ENCODE results near the gene TEX19.
"Not testable (repeated sequence)": the region's sequence is repeated elsewhere in the genome, so short reads cannot be mapped to it uniquely, and the experiment has no call there.

The TEX19 gene

DNA sequence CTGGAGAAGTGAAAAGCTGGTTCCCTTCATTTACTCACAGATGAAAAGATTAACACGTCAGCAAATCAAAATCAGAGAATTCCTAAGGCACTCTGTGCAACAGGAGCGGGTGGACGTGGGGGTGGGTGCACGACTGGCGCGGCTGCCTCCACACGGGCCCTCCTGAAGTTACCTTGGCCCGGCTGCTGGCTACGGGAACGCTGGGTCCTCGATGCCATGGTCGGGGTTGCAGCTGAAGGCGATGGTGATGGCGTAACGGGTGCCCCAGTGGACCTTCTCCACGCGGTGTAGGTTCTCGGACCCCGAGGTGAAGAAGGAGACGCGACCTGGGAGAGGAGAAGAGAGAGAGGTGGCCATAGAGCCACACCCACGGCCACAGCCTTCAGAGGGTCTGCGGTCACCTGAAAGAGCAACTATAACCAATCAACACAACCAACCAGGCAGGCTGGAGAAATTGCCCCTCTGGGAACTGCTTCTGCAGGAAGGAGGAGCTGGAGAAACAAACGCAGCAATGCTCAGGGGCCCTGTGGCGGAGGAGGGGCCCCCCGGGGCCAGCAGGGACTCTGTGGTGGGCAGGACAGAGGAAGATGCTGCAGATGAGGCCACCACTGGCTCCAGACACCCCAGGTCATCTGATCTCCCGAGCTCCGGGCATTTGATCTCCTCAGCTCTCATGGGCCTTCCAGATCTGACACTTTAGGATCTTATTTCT, 33.3 kb downstream of the TEX19 start:
- no peak for DNase-seq

DNA sequence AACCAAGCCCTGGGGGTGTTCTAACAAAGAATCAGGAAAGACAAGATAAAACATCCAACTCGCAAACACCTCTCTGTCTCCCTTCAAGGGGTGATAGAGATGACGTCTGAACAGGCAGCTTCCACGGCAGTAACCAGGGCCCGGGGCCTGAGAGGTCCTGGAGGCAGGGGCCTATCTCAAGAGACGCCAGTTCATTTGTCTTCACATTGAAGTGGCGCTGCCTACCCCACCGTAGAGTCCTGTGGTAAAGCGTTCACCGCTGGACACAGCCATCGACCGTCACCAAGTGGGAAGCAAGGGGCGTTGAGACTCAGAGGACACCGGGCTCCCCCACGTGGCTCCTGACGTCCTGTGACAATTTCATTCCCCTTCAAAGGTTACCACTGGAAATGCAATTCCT, 33.9 kb downstream of the TEX19 start:
- no peak for DNase-seq

DNA sequence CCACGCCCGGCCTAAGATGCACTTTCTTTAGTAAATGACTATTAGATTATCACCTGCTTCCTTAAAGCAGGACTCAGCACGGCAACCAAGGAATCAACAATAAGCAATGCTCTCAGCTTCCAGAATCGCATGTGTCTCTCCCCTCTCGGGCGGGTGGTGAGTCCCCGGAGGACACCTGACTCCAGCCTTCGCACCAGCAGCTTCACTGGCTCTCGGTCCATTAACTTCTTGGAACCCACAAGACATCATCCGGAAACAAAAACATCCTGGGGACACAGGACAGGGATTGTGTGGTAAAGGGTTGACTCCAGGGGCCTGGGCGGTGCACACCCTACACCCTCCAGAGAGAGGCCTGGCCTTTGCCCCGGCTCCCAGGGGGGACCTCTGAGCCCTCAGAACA, 35.2 kb downstream of the TEX19 start:
- no peak for DNase-seq

DNA sequence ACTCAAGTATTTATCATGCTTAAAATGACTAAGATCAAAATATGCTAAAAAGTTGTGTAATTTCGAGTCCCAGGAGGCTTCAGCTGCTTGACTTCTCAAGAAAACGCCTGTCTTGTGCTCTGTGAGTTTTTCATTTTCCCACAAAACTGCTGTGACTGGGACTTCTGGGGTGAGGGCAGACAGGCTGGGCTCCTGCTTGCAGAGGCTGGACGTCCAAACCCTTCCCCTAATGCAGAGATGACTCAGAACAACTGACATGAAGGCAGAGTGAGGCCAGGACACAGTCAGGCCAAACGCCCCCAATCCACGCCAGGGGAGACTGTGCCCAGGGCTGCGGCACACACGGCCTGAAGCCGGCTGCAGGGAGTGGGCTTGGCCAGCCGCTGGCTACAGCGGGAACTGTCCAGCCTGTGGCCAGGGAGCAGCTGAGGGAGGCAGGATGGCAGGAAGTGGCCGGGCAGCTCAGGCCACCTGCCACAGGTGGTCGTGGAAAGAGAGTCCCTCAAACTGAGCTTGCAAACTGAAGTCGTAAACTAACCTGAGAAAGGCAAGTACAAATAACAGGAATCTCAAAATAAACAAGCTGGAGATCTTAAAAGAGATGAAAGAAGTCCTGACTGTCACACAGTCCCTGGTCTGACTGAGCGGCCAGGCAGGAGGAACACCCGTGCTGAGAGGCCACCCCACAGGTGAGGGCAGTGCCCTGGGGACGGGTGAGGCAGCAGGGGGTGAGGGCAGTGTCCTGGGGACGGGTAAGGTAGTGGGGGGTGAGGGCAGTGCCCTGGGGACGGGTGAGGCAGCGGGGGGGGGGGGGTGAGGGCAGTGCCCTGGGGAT, 37.8 kb downstream of the TEX19 start:
- no peak for DNase-seq

DNA sequence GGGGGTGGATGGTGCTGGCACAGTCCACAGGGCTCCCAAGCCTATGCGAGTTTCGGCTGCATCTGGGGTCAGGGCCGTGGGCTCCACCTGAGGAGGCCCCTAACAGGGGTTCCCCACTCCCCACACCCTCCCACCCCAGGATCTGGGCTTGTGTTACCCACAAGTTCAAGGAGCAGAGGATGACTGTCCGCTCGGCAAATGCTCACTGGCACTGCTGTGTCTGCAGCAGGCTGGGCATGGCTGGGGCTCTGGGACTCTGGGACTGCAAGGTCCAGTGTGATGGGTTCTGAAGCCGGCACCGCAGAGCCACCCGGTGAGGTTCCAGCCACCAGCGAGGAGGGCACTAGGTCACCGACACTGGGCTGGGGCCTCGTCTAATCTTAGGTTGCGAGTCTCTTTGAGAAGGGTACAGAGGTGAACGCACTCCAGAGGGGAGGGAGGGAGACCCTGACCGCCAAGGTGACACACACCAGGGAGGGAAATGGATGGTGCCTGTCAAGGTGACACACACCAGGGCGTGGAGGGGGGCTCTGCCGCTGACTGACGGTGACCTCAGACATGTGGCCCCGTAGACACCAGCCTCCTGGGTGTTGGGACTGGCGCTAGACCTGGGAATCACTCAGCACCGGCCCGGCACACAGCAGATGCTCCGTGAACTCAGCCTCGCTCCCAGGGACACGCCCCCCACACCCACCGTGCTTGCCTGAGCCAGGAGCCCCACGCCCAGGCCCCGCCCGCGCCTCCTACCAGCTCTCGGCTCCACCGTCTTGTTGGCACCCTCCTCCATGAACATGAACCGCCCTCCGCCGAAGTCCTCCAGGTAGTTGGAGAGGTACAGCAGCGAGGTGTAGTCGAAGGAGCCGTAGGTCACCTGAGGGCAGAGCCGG, 38.6 kb downstream of the TEX19 start:
- DNase-seq: no peak

DNA sequence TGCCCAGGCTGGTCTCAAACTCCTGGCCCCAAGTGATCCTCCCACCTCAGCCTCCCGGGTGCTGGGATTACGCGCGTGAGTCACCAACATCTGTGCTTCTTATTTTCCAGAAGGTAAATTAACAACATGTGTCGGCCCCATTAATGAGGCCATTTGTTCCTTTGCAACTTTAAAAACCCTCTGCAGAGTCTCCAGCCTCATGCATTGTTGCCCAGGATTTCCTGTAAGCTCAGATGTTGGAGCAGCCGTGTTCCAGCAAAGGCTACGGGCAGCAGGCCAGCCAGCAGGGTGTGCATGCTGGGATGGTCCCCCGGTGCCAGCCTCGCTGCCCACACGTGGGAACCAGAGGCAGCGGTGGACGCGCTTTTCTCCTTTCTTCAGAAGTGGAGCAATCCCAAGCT, 40.0 kb downstream of the TEX19 start:
- no peak for DNase-seq

DNA sequence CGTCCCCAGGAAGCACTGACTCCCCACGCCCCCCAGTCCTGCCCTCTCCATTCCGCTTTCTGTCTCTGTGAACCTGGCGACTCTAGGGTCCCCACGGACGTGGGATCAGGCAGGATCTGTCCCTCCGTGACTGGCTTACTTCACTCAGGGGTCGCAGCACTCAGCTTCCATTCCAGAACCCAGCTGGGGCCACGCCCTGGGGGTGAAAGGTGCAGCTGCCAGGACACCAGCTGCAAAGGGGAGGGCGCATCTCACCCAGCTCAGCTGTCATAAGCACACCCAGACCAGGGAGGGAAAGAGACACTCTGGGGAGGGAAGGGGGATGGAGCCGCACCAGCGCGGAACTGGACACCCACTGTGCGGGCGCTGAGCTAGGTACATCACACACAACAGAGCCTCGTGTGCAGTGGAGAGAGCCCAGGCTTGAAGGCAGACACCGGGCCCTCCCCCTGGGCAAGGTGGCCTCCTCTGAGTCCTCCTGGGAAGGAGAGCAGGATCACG, 40.6 kb downstream of the TEX19 start:
- DNase-seq: no peak

DNA sequence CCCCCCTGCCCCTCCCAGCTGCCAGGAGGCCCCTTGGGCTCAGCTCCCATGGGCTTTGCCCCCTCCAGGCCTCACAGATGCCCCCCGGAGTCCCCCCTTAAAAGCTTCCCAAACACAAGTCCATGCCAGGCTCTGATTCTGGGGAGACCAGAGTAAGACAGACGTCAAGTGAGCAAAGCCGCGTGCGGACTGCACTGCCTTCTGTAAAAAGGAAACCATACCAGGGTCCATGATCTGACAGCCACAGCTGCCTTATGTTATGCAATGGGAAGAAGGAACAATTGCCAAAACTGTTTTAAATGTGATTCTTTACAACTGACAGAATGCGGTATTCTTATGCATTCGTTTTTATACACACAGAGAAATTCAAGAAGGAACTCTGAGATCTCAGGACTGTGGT, 41.2 kb downstream of the TEX19 start:
- no peak for DNase-seq

DNA sequence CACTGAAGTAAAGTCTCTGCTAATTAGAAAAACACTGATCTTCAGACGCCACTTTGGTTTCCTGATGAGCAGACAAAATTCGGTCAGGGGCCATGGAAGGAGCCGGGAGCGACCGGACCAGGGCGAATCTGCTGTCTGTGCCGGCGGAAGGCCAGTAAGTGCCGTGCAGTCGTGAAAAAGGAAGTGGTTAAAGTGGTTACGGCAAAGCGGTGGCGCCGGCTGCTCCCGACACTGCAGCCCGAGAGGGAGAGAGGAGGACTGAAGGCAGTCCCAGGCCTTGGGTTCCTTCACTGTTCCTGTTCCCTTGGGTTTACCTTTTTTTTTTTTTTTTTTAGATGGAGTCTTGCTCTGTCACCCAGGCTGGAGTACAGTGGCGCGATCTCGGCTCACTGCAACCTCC, 41.8 kb downstream of the TEX19 start:
- peak; percentile 35 to 37 for DNase-seq

DNA sequence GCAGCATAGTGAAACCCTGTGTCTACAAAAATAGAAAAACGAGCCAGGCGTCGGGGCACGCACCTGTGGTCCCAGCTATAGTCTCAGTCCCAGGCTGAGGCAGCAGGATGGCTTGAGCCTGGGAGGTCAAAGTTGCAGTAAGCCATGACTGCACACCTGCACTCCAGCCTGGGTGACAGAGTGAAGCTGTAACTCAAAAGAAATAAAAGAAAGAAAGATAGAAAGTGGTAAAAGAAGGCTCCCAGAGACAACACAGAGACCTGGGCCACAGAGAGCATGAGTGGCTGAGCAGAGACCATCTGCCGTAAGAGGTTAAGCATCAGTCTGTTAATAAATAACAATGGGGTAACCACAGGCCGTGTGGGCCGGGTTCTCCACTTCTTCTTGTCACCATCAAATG, 43.8 kb downstream of the TEX19 start:
- no peak for DNase-seq

DNA sequence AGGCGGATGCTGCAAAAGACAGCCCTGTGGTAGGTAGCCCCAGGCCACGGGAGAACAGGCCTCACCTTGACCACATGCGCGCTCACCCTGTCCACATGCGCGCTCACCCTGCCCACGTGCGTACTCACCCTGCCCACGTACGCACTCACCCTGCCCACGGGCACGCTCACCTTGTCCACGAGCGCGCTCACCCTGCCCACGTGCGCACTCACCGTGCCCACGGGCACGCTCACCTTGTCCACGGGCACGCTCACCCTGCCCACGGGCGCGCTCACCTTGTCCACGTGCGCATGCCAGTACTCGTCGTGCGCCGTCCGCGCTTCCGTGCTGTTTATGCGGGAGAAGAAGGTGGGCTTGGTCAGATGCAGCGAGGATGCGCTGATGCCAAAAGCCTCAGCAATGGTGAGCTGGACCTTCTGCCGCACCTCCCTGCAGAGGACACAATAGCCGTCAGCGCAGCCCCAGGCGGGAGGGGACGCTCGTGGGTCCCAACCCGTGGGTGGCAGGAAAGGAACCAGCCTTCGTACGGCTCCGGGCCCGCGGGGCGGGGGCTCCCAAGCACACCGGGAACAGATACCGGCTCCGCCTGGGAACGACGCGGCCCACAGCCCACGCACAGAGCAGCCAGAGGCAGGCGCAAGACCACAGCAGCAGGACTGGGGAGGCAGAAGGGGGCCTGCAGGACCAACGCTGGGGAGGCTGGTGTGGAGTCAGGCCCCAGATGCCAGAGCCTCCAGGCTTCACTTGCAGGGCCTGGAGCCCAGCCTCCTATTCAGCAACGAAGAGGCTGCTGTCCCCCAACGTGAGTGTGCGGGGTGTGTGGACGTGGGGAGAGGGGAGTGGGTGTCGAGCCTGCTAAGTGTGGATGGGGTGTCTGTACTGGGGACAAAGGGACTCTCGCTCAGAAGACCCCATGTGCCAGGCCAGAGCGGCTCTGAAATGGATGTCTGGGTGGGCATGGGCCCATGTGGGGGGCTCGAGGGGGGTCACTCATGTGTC, 44.9 kb downstream of the TEX19 start:
- DNase-seq: no peak

DNA sequence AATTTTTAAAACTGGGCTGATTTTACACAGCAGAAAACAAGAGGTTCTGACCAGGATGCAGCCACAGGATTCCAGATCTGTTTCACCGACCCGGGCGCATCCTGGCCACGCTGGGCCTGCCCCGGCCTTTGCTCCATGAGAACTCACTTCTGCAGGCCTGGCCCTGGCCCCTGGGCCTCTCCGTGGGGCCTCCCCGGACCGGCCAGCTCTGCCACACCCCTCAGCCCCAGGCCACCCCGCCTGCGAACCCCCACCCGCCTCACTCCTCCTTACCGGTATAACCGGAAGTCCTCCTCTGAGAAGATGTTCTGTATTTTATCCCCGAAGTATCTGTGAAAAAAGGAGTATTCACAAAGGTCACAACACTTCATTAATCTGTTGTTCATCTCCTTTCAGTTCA, 46.0 kb downstream of the TEX19 start:
- DNase-seq: no peak

DNA sequence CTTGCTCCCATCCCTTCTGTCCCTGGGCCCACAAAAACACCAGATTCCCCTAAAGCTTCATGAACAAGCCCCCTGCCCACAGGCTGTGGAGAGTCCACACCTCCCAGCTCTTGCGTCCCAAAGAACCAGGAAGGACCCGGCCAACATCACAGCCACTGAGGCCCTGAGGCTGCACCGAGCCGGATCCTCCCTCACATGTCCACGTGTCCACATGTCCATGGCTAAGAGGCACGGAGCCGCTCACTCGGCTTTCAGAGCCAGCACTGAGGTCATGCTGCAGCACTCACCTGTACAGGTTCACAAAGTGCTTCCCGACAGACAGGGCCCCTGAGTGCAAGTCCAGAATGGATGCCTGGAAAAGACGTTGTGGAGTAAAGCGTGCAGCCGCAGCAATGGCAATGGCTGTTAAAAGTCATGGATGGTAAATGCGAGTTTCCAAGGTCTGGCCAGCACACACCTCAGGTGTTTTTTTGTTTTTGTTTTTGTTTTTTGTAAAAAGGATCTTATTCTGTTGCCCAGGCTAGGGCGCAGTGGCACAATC, 47.2 kb downstream of the TEX19 start:
- no peak for DNase-seq

DNA sequence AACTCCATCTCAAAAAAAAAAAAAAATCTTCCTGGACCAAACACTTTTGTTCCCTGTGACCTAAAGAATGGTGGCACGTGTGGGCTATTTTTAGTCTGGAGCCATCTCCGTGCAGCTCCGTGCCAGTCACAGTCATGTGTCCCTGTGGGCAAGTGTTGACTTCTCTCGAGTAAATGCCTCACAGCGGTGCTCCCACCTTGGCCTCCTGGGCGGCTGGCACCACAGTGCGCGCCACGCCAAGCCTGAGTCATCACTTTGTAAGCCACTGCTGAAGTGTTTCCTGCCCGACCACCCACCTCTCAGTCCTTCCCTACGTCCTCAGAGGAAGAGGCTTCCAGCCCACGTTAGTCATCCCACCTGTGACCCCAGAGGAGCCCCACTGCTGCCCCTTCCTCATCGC, 48.2 kb downstream of the TEX19 start:
- DNase-seq: no peak

DNA sequence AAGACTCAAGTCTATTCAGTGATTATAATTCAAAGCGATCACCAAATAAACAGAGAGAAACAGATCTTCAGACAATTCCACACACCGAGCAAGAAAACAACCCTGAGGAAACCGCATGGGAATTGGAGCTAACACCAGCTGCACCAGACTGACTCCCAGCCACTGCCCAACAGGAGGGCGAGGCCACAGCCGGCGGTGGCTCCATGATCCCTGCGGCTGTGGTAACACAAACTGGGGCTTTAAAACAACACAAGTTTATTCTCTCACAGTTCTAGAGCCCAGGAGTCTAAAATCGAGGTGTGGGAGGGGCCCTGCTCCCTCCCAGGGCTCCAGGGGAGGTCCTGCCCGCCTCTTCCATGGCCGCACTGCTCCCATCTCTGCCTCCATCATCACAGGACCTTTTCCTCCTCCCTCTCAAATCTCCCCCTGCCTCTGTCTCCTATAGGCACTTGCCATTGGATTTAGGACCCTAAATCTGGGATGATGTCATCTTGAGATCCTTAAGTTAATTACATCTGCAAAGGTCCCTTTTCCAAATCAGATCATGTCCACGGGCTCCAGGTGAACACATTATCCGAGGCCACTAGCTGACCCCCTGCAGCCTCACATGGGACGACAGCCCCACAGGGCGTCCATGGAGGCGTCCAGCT, 49.4 kb downstream of the TEX19 start:
- DNase-seq: no peak

DNA sequence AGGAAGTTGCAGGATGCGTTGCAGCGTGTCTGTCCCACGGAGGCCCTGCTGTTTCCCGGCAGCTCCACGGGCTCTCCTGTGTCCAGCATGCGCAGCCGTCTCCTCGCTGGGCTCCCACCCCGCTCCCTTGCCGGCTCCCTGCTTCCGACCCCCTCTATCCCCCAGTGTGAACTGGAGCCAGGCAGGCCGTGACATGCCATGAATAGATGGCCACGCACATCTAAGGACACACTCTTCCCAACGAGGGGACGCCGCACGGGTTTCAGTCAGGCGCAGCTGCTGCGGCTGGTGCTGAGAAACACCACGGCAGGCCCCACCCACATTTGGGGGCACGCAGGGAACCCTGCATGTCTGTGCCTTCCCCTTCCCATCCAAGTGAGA, 49.9 kb downstream of the TEX19 start:
- no peak for DNase-seq

DNA sequence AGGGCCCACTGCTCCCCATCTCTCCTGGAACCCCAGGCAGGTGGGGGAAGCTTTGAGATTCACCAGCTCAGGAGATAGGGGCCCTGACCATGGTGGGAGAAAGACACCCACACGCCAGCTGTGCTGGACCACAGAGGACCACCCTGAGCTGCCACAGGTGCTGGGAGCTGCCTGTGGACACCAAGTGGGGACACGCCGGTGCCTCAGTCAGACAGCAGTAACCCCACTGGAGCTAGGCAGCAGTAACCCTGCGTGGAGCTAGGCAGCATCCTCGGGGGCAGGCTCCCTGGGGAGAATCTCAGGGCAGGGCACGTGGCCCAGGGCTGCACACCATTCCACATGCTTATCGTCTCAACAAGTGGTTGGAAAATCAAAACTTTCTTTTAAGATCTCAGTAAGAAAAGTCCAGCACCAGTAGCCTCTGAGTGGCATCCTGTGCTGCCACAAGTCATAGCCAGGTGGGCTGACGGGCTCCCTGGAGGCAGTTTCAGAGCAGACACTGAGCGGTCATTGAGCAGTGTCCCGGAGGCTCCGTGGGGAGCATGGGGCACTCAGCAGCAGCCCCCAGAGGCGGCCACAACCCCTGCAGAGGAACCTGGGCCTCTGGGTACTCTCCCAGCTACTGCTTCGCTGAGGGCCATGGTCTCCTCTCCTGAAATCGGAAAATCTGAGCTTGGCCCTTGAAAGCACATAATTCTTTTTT, 51.1 kb downstream of the TEX19 start:
- DNase-seq: no peak

DNA sequence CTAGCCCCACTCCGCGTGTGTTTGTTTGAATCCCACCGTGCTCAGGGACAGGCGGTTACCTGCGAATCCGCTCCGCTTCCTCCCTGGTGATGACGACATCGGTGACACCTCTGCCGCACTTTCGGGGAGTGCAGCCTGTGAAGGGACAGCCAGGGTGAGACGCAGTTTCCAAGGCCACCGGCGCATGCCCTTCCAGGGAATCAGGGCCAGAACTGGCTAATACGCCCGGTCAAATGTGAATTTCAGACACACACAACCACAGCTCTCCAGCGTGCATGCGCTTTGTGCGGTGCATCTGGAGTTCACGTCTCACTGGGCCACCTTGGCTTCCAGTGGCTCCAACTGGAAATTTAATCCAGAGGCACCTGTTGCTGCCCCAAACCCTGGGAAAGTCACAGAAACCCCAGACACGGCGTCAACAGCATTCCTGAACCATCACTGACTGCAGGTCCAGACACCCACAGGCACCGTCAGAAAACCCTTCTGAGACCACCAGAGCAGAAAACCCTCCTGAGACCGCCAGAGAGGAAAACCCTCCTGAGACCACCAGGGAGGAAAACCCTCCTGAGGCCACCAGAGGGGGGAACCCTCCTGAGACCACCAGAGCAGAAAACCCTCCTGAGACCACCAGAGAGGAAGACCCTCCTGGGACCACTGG, 52.5 kb downstream of the TEX19 start:
- no peak for DNase-seq

DNA sequence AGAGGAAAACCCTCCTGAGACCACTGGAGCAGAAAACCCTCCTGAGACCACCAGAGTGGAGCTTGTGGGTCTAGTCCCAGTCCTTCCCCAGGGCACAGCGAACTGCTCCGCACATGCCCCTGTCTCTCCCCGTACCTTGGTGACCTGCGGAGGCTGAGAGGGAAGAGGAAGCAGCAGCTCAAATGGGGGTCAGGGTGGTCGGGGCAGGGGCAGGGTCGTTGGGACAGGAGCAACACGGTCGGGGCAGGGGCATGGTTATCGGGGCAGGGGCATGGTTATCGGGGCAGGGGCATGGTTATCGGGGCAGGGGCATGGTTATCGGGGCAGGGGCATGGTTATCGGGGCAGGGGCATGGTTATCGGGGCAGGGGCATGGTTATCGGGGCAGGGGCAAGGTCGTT, 53.0 kb downstream of the TEX19 start:
- DNase-seq: not testable (repeated sequence)

Data from stimulated activated CD4-positive, alpha-beta T cell treated with anti-CD3 and anti-CD28 coated beads, Interleukin-4, amount 100 ng/mL, for 4 hours (primary cell).